HG03159 (cell line): ENCODE results near the gene STX18.

Experiments
- ATAC-seq: cut with Tn5 transposase; IDR thresholded peaks from one replicate; pipeline ENCODE4 v1.9.1; 2021; ENCODE audit warnings: mild to moderate bottlenecking, moderate library complexity; ENCODE audit not compliant: unreplicated experiment

Gene STX18

GRCh38 chr4:4408132-4408523, 133.7 kb downstream of the STX18 start:
- ATAC-seq: no peak

GRCh38 chr4:4407299-4408131, 134.3 kb downstream of the STX18 start:
- ATAC-seq: no peak

GRCh38 chr4:4406455-4407298, 135.2 kb downstream of the STX18 start:
- ATAC-seq: no peak

- ATAC-seq: no peak
Measured at GRCh38 chr4:4405358-4405962, 136.4 kb downstream of the STX18 start.

GRCh38 chr4:4402966-4403365, 138.9 kb downstream of the STX18 start:
- ATAC-seq: no peak

GRCh38 chr4:4401036-4401435, 140.8 kb downstream of the STX18 start:
- no peak for ATAC-seq

GRCh38 chr4:4398430-4398829, 143.4 kb downstream of the STX18 start:
- ATAC-seq: no peak

- no peak for ATAC-seq
Measured at GRCh38 chr4:4397441-4397819, 144.4 kb downstream of the STX18 start.

- ATAC-seq: no peak
Measured at GRCh38 chr4:4396628-4397440, 145.0 kb downstream of the STX18 start.

- peak; percentile 65 for ATAC-seq
Measured at GRCh38 chr4:4395849-4396627, 145.8 kb downstream of the STX18 start.

- ATAC-seq: no peak
Measured at GRCh38 chr4:4395371-4395770, 146.5 kb downstream of the STX18 start.

GRCh38 chr4:4394644-4395043, 147.2 kb downstream of the STX18 start:
- no peak for ATAC-seq

- no peak for ATAC-seq
Measured at GRCh38 chr4:4392501-4393183, 149.2 kb downstream of the STX18 start.

- no peak for ATAC-seq
Measured at GRCh38 chr4:4391866-4392265, 150.0 kb downstream of the STX18 start.

GRCh38 chr4:4390515-4391240, 151.2 kb downstream of the STX18 start:
- ATAC-seq: no peak

- no peak for ATAC-seq
Measured at GRCh38 chr4:4390046-4390445, 151.8 kb downstream of the STX18 start.

- ATAC-seq: no peak
Measured at GRCh38 chr4:4388836-4389575, 152.8 kb downstream of the STX18 start.

GRCh38 chr4:4388311-4388790, 153.5 kb downstream of the STX18 start:
- no peak for ATAC-seq
